HepG2 (cell line): ENCODE results near the gene THAP6.
"Not testable (repeated sequence)": the region's sequence is repeated elsewhere in the genome, so short reads cannot be mapped to it uniquely, and the experiment has no call there.

ENCODE experiments used
- FOSL1 ChIP-seq: sonication (generic); formaldehyde crosslinking; IDR thresholded peaks from 2 replicates; pipeline ENCODE4 v1.9.0; 2021; ENCODE audit warnings: missing genetic modification reagents, borderline replicate concordance
- GPN1 ChIP-seq: sonication (generic); formaldehyde crosslinking; IDR thresholded peaks from 2 replicates; pipeline ENCODE4 v1.5.1; 2020; ENCODE audit warnings: missing genetic modification reagents, borderline replicate concordance
- MTA1 ChIP-seq: sonication (generic); formaldehyde crosslinking; IDR thresholded peaks from 2 replicates; pipeline ENCODE4 v1.4.0; 2020; ENCODE audit warnings: missing genetic modification reagents, mild to moderate bottlenecking, borderline replicate concordance
- SMC3 ChIP-seq: IDR thresholded peaks from 2 replicates; pipeline ENCODE4 v1.6.1; 2011; ENCODE audit warnings: low read length, improper control_type of control experiment
- ZBTB10 ChIP-seq: sonication (generic); formaldehyde crosslinking; IDR thresholded peaks from 2 replicates; pipeline ENCODE4 v1.4.0; 2020; ENCODE audit warnings: missing genetic modification reagents, borderline replicate concordance
- ZNF496 ChIP-seq: sonication (generic); formaldehyde crosslinking; IDR thresholded peaks from 2 replicates; pipeline ENCODE4 v1.8.1; 2023; ENCODE audit warnings: mild to moderate bottlenecking, moderate library complexity, missing genetic modification reagents; ENCODE audit not compliant: insufficient replicate concordance
- ZSCAN29 ChIP-seq: sonication (generic); formaldehyde crosslinking; conservative IDR thresholded peaks from 2 replicates; pipeline ENCODE4 v1.4.0; 2020; ENCODE audit warnings: mild to moderate bottlenecking, missing genetic modification reagents

DNA sequence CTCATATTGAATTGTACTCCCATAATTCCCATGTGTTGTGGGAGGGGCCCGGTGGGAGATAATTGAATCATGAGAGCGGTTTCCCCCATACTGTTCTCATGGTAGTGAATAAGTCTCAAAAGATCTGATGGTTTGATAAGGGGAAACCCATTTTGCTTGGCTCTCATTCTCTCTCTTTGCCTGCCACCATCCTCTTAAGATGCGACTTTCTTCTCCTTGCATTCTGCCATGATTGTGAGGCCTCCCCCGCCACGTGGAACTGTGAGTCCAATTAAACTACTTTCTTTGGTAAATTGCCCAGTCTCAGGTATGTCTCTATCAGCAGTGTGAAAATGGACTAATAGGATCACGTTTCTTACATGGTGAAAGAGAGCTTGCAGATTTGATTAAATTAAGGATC, 23.0 kb downstream of the THAP6 start:
- TF ChIP-seq ZNF496 (CRISPR knock-in tag); ZBTB10; SMC3; ZSCAN29 (CRISPR knock-in tag); GPN1 (CRISPR knock-in tag); FOSL1 (CRISPR knock-in tag); MTA1: not testable (repeated sequence)
